SK-N-SH (cell line): ENCODE data around the gene RGL1. TPM values are rescaled to one million over a fixed set of nuclear protein-coding genes. Genes with fewer than 3 reads are reported as not detected.

Source experiments
- CTCF ChIA-PET: fragments of 300-600, 350-600 bp; formaldehyde crosslinking; extraction: SDS; loops from one replicate; lab custom pipeline; 2021; lab: Yijun Ruan, JAX
- POLR2A ChIA-PET: fragments of 350-600 bp; sonication (Branson Sonifier 250); formaldehyde crosslinking; extraction: SDS; loops from one replicate; lab custom pipeline; 2020; ENCODE audit warnings: antibody characterized with exemption, inconsistent platforms; lab: Yijun Ruan, JAX
- DNase-seq: peaks from one replicate; pipeline ENCODE4 v3.0.0; 2012
- H2AFZ ChIP-seq: fragments of 200-600 bp; sonication (generic); 2 replicates; pipeline ENCODE4 v1.8.1; 2016; ENCODE audit warnings: antibody characterized with exemption, mild to moderate bottlenecking, low read depth
- H3F3A ChIP-seq: fragments of 200-600 bp; sonication (generic); replicated peaks from 2 replicates; pipeline ENCODE3; 2016; ENCODE audit warnings: antibody characterized with exemption, mild to moderate bottlenecking; ENCODE audit not compliant: insufficient read depth
- H3K27ac ChIP-seq, 2 experiments: fragments of 200-500 bp in 1 of 2; fragments of 200-600 bp in 1 of 2; sonication (Bioruptor generic) in 1 of 2; sonication (generic), shearing (Covaris generic) in 1 of 2; 2 replicates each; pipeline versions ENCODE4 v1.5.1 to v1.6.1; 2014 to 2016; ENCODE audit warnings: low read depth in 2 of 2, inconsistent platforms in 1 of 2, low read length in 1 of 2, mild to moderate bottlenecking in 1 of 2, mixed read lengths in 1 of 2
- H3K27me3 ChIP-seq: fragments of 200-600 bp; sonication (generic), shearing (Covaris generic); 2 replicates; pipeline ENCODE4 v1.6.1; 2016; ENCODE audit warnings: mixed run types; ENCODE audit not compliant: insufficient read depth
- H3K36me3 ChIP-seq, 2 experiments: fragments of 200-500 bp in 1 of 2; fragments of 200-600 bp in 1 of 2; sonication (Bioruptor generic) in 1 of 2; sonication (generic) in 1 of 2; replicated peaks in 1 of 2; 2 replicates each; pipeline versions ENCODE3 to v1.5.1; 2014 to 2016; ENCODE audit warnings: low read length in 1 of 2, mild to moderate bottlenecking in 1 of 2; ENCODE audit not compliant: insufficient read depth in 2 of 2, control insufficient read depth in 1 of 2
- H3K4me1 ChIP-seq, 2 experiments: fragments of 200-500 bp in 1 of 2; fragments of 200-600 bp in 1 of 2; sonication (Bioruptor generic) in 1 of 2; sonication (generic), shearing (Covaris generic) in 1 of 2; 2 replicates each; pipeline versions ENCODE4 v1.5.1 to v1.6.1; 2014 to 2016; ENCODE audit warnings: low read depth in 1 of 2, low read length in 1 of 2, mixed run types in 1 of 2; ENCODE audit not compliant: insufficient read depth in 2 of 2, control insufficient read depth in 1 of 2
- H3K4me2 ChIP-seq: fragments of 200-600 bp; sonication (generic), shearing (Covaris generic); 2 replicates; pipeline ENCODE4 v1.6.1; 2017; ENCODE audit warnings: mixed run types
- H3K4me3 ChIP-seq, 2 experiments: fragments of 200-500 bp in 1 of 2; fragments of 200-600 bp in 1 of 2; sonication (Bioruptor generic) in 1 of 2; sonication (generic), shearing (Covaris generic) in 1 of 2; 2 replicates each; pipeline versions ENCODE4 v1.5.1 to v1.8.1; 2014 to 2016; ENCODE audit warnings: low read depth in 2 of 2, inconsistent platforms in 1 of 2, low read length in 1 of 2, mild to moderate bottlenecking in 1 of 2, mixed read lengths in 1 of 2, moderate library complexity in 1 of 2
- H3K79me2 ChIP-seq: fragments of 200-600 bp; sonication (generic); 2 replicates; pipeline ENCODE4 v1.8.1; 2017; ENCODE audit warnings: mild to moderate bottlenecking; ENCODE audit not compliant: insufficient read depth
- H3K9ac ChIP-seq: fragments of 200-600 bp; sonication (generic); 2 replicates; pipeline ENCODE4 v1.6.1; 2017; ENCODE audit warnings: mixed run types
- H3K9me2 ChIP-seq: fragments of 200-600 bp; sonication (generic); 2 replicates; pipeline ENCODE4 v1.6.1; 2017; ENCODE audit warnings: mixed run types
- H3K9me3 ChIP-seq: fragments of 200-600 bp; sonication (generic); 2 replicates; pipeline ENCODE4 v1.6.1; 2017; ENCODE audit warnings: mixed run types, mild to moderate bottlenecking, moderate library complexity
- H4K20me1 ChIP-seq: fragments of 200-600 bp; sonication (generic); 2 replicates; pipeline ENCODE4 v1.6.1; 2017; ENCODE audit warnings: mild to moderate bottlenecking, mixed run types; ENCODE audit not compliant: insufficient read depth
- CTCF ChIP-seq: fragments of 200-600 bp; sonication (generic); IDR thresholded peaks from 2 replicates; pipeline ENCODE4 v1.6.1; 2017; ENCODE audit warnings: antibody characterized with exemption, mild to moderate bottlenecking, moderate library complexity
- EP300 ChIP-seq, 2 experiments: IDR thresholded peaks; 2 replicates each; pipeline versions ENCODE4 v1.4.0 to v1.6.1; 2012; ENCODE audit warnings: borderline replicate concordance in 1 of 2, low read depth in 1 of 2, low read length in 1 of 2
- FOXM1 ChIP-seq: IDR thresholded peaks from 2 replicates; pipeline ENCODE4 v1.4.0; 2012; ENCODE audit warnings: low read depth, mild to moderate bottlenecking
- GATA2 ChIP-seq: sonication (generic); formaldehyde crosslinking; IDR thresholded peaks from 2 replicates; pipeline ENCODE4 v1.5.0; 2020; ENCODE audit warnings: mild to moderate bottlenecking, missing genetic modification reagents
- MXI1 ChIP-seq: IDR thresholded peaks from 2 replicates; pipeline ENCODE4 v1.6.1; 2012; ENCODE audit warnings: mild to moderate bottlenecking, low read depth, low read length, improper control_type of control experiment
- PBX3 ChIP-seq: IDR thresholded peaks from 2 replicates; pipeline ENCODE4; 2012
- POLR2AphosphoS5 ChIP-seq: IDR thresholded peaks from 2 replicates; pipeline ENCODE4 v1.6.1; 2012; ENCODE audit warnings: low read depth, low read length
- RAD21 ChIP-seq: IDR thresholded peaks from 2 replicates; pipeline ENCODE4 v1.6.1; 2012; ENCODE audit warnings: mild to moderate bottlenecking, low read length
- REST ChIP-seq: IDR thresholded peaks from 2 replicates; pipeline ENCODE4 v1.6.1; 2012; ENCODE audit warnings: mild to moderate bottlenecking, low read depth, low read length, moderate library complexity
- RFX5 ChIP-seq: IDR thresholded peaks from 2 replicates; pipeline ENCODE4 v1.6.1; 2012; ENCODE audit warnings: mild to moderate bottlenecking, improper control_type of control experiment, low read length
- RXRA ChIP-seq: IDR thresholded peaks from 2 replicates; pipeline ENCODE4 v1.4.0; 2012; ENCODE audit warnings: low read depth, mild to moderate bottlenecking, borderline replicate concordance
- SMC3 ChIP-seq: IDR thresholded peaks from 2 replicates; pipeline ENCODE4 v1.6.1; 2012; ENCODE audit warnings: low read depth, low read length, improper control_type of control experiment
- TCF12 ChIP-seq: IDR thresholded peaks from 2 replicates; pipeline ENCODE4 v1.4.0; 2012
- TEAD4 ChIP-seq: IDR thresholded peaks from 2 replicates; pipeline ENCODE4 v1.4.0; 2012; ENCODE audit warnings: mild to moderate bottlenecking, borderline replicate concordance; ENCODE audit not compliant: insufficient read depth
- USF1 ChIP-seq: IDR thresholded peaks from 2 replicates; pipeline ENCODE4 v1.4.0; 2012; ENCODE audit warnings: low read depth, borderline replicate concordance
- USF2 ChIP-seq: fragments of 150-350 bp; IDR thresholded peaks from 2 replicates; pipeline ENCODE4 v1.6.1; 2017; ENCODE audit warnings: antibody characterized with exemption, low read length, low read depth, borderline replicate concordance
- WGBS: methylation state at CpG from one replicate; pipeline ENCODE4 v1.1.6; 2017; ENCODE audit warnings: low lambda C conversion rate; 5-methylcytosine and 5-hydroxymethylcytosine counted together
- polyA plus RNA-seq, 3 experiments: library from polyadenylated mRNA; depleted of rRNA; stranded (reverse); fragments of >200 nt; gene quantifications; 2 replicates each; pipeline ENCODE4 v1.2.3, GENCODE V29; 2012

The RGL1 gene
- polyA plus RNA-seq, 1 of the 3 experiments (the other 2 are of a cell fraction): 8.3 TPM

- Histone ChIP-seq H4K20me1 (no peaks in the 10 kb centered on the region), H3K79me2 (no peaks in the 10 kb centered on the region), H2AFZ (no peak overlapping the region), H3K9me2 (no peaks in the 10 kb centered on the region), H3K27ac (no peak overlapping the region), H3F3A (peaks cover 4% of the 10 kb centered on the region), H3K9ac (no peak overlapping the region), H3K4me2 (no peak overlapping the region), H3K36me3 (peaks cover 21 to 51% of the 10 kb centered on the region in 2 experiments), H3K4me3 (no peak overlapping the region), H3K27me3 (no peaks in the 10 kb centered on the region), H3K9me3 (no peaks in the 10 kb centered on the region), H3K4me1 (peaks cover 0 to 6% of the 10 kb centered on the region in 2 experiments; a peak in 1 of 4 replicates)
- no peak for DNase-seq
- WGBS: 92% methylated on average over 5 of the region's 5 CpGs
- ChIA-PET POLR2A (no interaction called here), CTCF (interaction anchor here (3.9 to 4.2 kb wide), 2 partner anchors 11 to 272 kb away, joined by 23 to 24 read pairs; no protein-coding TSS in a partner anchor)
- TF ChIP-seq PBX3 (no peak), FOXM1 (no peak), USF1 (no peak), RFX5 (no peak), SMC3 (no peak)
Measured at GRCh38 chr1:183926983-183927382, 122.1 kb downstream of the RGL1 start.

- no peak for DNase-seq
- no peaks in the 10 kb centered on the region for H3K9me3 ChIP-seq
- POLR2A ChIA-PET: no interaction called here
- H2AFZ ChIP-seq: no peak overlapping the region
- H3K36me3 ChIP-seq: peaks cover 3 to 17% of the 10 kb centered on the region in 2 experiments
- no peaks in the 10 kb centered on the region for H3K79me2 ChIP-seq
- no peak overlapping the region; a peak in 1 of 4 replicates for H3K27ac ChIP-seq
- H3K27me3 ChIP-seq: no peaks in the 10 kb centered on the region
- 74% methylated on average over 2 of the region's 2 CpGs for WGBS
- peaks cover 3% of the 10 kb centered on the region for H3F3A ChIP-seq
- peaks cover 0 to 13% of the 10 kb centered on the region in 2 experiments; a peak in 2 of 4 replicates for H3K4me1 ChIP-seq
- H3K4me3 ChIP-seq: no peak overlapping the region
- no peak overlapping the region for H3K4me2 ChIP-seq
- CTCF ChIA-PET: interaction anchor here (2.0 to 2.2 kb wide), 2 partner anchors 16 to 276 kb away, joined by 8 to 13 read pairs; no protein-coding TSS in a partner anchor
- no peak overlapping the region for H3K9ac ChIP-seq
- no peaks in the 10 kb centered on the region for H3K9me2 ChIP-seq
- no peaks in the 10 kb centered on the region for H4K20me1 ChIP-seq
- TF ChIP-seq EP300 (IDR thresholded peaks at IDR 0.05; ENCODE audit: borderline replicate concordance in 1 of 2, low read depth in 1 of 2, low read length in 1 of 2): no peak
- TF ChIP-seq TEAD4: no peak
- no peak for TF ChIP-seq RAD21
- TF ChIP-seq SMC3: no peak
- no peak for TF ChIP-seq USF1
- no peak for TF ChIP-seq CTCF
- TF ChIP-seq USF2: no peak
- no peak for TF ChIP-seq MXI1
- no peak for TF ChIP-seq TCF12
- no peak for TF ChIP-seq RXRA
- TF ChIP-seq GATA2 (CRISPR knock-in tag): no peak
- no peak for TF ChIP-seq POLR2AphosphoS5
- TF ChIP-seq REST: no peak
Measured at GRCh38 chr1:183931646-183932271, 126.8 kb downstream of the RGL1 start.
